ENCODE results near the gene CASTOR1.

DNA sequence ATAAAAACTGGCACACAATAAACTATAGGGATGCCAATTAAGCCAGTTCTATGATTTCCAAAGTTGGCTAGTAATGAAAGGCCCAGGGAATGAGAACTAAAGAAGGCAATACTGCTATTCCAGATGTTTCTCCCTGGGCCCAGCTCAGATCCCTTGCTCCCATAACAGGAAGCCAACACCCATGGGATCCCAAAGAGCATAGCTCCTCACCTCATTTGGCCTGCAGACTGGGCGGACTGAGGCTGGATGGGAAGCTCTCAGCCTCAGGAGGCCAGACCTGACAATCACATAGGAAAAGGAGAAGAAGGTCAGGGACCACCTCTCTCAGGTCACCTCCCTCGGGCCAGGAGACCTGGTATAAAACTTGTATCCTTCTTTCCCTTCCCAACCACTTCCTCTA lies 32.2 kb upstream of the CASTOR1 start:
- TF ChIP-seq, protein P1, sequence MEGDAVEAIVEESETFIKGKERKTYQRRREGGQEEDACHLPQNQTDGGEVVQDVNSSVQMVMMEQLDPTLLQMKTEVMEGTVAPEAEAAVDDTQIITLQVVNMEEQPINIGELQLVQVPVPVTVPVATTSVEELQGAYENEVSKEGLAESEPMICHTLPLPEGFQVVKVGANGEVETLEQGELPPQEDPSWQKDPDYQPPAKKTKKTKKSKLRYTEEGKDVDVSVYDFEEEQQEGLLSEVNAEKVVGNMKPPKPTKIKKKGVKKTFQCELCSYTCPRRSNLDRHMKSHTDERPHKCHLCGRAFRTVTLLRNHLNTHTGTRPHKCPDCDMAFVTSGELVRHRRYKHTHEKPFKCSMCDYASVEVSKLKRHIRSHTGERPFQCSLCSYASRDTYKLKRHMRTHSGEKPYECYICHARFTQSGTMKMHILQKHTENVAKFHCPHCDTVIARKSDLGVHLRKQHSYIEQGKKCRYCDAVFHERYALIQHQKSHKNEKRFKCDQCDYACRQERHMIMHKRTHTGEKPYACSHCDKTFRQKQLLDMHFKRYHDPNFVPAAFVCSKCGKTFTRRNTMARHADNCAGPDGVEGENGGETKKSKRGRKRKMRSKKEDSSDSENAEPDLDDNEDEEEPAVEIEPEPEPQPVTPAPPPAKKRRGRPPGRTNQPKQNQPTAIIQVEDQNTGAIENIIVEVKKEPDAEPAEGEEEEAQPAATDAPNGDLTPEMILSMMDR (conservative IDR thresholded peaks at IDR 0.05) = no peak
- TF ChIP-seq ZFX (IDR thresholded peaks at IDR 0.05) = no peak
